HG03135 (cell line): ENCODE results near the gene FOXL3.

ENCODE experiments used
- ATAC-seq: cut with Tn5 transposase; IDR thresholded peaks from one replicate; pipeline ENCODE4 v1.9.1; 2021; ENCODE audit warnings: mild to moderate bottlenecking, moderate library complexity; ENCODE audit not compliant: unreplicated experiment

The FOXL3 gene

DNA sequence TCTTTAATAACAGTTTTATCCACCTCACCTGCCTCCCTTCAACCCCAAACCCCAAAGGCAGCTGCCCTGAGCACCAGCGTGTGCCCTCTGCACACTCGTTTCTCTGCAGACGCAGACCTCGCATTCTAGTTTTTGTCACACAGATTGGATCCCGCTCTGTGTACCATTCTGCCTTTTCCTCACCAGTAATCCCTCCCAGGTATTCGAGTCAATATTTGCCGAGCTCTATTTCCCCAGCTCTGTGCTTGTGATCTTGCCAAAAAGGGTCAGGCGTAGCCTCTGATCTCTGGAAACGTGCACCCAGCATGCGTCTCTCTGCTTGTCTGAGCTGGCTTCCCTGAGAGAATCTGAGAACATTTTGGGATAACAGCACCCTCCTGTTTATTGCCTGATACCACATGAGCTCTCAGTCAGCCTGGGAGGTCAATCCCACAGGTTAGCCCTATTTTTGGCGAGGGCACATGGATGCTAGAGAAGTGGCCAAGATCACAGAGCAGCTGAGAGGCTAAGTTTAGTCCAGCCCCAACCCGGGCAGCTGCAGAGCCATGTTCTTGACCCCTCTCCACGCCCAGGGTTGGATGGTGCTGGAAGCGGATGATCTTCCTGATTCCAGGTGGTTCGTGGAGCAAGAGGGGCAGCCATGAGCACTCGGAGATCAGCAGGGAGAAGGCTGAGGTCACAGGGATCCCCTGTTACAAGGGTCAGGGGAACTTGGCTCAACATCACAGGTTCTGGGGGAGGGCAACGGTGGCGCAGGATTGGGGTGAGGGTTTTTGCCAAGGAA lies 29.1 kb downstream of the FOXL3 start:
- ATAC-seq = no peak

DNA sequence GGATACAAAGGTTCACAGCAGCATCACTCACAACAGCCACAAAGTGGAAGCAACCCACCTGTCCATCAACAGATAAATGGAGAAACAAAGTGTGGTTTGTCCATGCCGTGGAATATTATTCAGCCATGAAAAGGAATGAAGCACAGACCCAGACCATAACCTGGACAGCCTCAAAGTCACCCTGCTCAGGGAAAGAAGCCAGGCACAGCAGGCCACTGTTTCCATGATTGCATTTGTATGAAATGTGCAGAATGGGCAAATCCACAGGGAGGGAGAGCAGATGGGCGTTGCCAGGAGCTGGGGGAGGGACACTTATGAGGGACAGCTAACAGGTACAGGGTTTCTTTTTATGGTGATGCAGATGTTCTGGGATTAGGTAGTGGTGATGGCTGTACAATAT lies 30.3 kb downstream of the FOXL3 start:
- ATAC-seq = no peak

DNA sequence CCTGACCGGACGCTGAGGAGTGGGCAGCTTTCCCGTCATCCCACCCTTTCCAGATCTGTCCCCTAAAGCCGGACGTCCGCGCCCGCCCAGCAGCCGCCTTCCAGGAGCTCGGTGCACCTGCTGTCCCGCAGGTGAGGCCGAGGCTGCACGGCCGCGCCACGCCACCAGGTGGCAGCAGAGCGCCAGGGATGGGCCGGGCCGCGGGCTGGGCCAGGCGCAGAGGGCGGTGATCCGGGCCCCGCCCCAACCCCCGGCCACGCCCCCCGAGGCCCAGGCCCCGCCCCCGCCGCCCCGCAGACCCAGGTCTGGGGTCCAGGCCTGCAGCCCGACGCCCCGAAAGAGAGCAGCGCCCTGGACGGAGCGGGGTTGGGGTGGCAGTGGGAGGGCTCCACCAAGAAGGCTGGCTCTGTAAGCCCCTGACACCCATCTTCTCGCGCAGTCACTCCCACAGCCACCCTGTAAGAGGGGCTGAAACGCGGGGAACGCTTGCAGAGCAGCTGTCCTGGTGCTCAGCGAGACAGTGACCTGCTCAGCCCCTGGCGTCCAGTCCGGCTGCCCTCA lies 32.2 kb downstream of the FOXL3 start:
- no peak for ATAC-seq

DNA sequence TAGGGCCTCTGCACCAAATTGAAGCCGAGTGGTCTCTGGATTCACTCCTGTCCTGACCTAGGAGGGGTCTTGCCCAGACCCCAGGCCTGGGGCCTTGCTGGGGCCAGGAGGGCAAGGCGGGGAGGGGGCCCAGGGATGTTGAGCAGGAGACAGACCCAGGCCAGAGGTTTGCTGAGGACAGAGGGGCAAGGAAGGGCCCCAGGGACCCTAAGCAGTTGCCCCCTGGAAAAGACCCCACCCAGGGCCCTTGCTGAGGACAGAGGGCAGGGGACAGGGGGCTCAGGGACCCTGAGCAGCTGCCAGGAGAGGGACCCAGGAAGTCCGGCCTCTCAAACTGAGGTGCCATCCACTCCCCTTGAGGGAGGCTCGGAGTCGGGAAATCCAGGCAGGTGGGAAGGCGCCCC lies 32.7 kb downstream of the FOXL3 start:
- ATAC-seq = no peak

DNA sequence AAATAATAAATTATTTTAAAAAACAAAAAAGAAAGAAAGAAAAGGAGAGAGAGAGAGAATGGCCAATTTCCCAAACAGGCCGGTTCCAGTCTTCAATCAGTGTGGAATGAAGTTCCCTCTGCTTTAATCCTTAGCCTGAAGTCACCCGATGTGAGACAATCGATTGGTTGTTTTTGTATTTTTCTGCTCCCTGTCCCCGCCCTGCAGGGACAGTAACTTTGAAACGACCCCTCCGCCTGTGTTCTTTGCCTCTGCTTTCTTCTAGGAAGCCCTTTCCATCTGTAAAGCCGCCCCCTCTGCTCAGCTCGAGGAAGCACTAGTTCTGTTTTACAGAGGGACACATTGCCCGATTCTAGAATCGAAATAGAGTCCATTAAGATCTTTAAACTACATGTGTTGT lies 33.4 kb downstream of the FOXL3 start:
- ATAC-seq = no peak

DNA sequence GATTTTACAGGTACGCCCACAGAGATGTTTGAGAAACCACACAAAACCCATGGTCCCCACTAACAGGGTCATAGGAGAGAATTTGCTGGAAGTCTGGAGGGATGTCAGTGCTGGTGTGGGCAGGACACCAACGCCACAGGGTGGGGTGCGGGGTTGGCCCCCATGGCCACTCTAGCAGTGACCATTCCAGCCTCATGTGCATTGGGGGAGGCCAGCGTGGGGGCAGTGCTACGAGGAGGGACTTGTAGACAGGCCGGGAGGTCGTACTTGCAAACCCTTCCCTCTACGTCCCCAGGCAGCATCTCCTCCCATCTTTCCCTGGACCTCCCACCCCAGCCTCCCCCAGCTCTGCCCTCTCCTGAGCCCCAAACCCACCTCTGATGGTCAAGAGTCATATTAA lies 34.0 kb downstream of the FOXL3 start:
- ATAC-seq = no peak

DNA sequence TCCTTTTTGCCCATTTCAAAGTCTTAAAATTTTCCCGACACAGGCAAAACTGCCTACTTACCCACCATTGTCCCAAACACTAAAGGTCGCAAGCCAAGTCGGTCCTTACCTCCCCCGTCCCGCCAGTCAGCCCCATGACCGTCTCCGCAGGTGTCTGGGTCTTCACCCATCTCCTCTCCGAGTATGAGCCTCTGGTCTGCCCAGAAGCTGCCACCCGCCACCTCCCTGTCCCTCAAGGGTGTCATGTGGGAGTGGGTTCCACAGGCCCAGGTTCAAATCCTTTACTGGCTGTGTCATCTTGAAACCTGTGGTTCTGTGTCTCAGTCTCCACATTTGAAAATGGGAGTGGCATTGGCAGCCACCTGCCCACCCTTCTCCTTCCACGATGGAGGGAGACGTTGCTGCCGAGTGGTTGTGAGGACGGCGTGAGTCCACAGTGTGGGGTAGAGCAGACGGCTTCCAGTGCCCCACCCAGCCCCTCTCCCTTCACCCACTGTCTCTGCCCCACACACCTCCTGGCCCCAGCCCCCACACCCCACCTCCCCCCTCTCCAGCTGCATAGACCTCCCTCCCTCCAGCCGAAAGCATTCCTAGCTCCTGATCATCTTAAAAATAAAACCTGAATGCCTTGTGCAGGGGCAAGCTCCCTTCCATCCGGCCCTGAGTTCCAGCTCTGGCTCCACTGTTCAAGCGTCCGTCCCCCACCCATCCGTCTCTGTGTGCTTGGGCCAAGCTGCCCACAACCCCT lies 35.3 kb downstream of the FOXL3 start:
- no peak for ATAC-seq

DNA sequence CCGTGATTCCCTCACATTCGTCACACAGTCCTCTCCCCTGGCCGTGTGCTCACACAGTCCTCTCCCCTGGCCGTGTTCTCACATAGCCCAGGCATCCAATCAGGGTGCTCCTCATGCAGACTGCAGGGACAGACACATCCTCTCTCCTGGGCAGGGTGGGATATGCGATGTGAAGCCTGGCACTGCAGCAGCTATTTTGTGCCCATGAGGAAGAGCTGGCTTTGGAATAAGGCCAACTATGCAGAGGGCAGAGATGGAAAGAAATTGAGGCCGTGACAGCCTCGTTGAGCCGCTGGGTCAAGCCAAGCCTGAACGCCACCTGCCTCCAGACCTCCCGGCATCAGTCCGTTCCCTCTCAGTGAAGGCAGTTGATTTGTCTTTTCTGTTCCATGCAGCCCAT lies 35.8 kb downstream of the FOXL3 start:
- no peak for ATAC-seq

DNA sequence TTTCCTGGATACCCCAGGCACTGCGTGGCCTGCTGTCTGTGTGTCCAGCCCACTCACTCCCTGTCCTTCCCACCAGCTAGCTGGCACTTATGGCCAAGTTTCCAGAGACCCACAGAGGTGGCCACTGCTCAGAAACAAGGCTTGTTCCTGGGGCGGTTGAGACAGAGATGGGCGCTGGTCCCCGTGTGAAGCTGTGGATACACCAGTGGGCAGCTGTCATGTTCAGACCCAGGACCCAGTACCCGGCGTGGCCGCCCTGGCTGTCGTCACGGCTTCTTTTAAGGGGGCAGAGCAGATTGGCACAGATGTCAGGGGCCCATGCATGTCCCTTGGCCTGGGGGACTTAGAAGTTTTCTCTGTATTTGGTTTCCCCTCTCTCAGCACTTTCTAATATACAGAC lies 36.3 kb downstream of the FOXL3 start:
- ATAC-seq = no peak

DNA sequence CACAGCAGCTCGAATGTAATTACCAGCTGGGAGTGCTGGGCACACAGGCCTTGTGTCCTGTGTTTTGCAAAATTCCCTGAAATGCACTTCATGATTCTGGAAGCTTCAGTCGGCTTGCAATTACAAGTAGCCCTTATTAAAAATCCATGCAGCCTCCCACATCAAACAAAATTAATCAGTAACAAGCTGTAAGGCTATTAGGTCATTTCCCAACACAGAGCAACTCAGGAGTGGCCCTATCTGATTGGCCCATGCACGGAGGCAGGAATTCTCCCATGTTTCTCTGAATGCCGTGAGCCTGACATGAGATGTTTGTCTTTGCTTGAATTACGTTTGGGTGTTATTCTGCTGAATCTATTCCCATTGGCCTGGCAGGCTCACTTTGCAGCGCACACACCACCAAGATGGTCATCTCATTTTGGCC lies 36.9 kb downstream of the FOXL3 start:
- no peak for ATAC-seq

DNA sequence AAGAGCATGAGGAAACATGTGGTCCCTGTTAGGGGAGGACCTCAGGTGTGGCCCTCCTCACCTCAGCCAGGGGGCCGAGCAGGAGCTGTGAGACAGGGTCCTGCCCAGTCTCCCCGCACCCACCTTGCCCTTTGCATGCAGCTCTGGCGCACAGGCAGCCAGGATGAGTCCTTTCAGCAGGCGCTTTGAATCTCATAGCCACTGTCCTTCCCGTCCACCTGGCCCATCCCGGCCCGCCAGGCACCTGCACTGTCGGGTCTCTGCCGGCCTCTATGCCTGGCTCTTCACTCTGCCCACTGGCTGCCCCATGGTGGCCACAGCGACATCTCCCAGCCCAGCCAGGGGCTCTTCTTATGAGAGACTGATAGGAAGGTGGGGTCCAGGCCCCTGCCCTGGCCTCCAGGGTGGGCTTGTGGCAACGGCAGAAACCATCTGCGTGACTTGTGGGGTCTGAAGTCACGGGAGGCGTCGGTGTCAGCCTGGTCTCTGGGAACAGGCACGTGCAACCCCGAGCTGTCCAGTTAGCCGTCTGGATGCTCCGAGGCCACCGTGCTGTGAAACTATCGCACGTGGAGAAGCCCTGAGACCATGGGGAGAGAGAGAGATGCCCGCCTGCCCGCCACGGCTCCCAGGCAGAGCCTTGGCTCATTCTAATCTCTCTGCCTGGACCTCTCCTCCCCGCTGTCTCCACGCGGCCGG lies 37.4 kb downstream of the FOXL3 start:
- ATAC-seq = no peak

DNA sequence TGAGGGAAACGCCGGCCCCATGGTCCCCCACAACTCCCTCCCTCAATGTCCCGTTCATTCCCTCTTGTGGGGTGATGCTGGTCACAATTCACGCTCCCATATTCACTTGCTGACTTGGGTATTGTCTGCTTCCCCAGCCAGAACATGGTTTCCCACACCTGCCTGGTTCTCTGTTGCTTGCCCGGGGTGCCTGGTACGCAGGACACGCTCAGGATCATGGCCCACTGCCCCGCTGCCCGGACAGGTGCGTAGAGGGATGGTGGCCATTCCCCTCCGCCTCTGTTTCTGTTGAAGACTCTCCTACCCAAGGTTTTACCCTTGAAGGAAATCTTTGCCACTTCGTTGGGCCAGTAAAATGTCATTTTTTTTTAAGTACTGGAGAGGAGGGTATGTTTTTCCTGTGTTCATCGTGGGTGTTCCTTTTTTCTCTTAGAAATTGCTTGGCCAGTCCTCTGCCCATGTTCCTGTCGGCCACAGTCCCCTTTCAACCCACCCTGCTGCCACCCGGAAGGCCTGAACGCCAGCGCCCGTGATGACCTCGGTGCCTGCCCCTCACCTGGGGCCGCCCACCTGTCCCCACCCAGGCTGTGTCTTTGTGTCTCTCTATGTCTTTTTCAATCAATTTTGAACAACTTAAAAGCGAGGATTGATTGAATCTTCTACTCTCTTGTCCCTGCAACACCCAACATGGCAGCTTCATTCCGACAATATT lies 38.2 kb downstream of the FOXL3 start:
- no peak for ATAC-seq

DNA sequence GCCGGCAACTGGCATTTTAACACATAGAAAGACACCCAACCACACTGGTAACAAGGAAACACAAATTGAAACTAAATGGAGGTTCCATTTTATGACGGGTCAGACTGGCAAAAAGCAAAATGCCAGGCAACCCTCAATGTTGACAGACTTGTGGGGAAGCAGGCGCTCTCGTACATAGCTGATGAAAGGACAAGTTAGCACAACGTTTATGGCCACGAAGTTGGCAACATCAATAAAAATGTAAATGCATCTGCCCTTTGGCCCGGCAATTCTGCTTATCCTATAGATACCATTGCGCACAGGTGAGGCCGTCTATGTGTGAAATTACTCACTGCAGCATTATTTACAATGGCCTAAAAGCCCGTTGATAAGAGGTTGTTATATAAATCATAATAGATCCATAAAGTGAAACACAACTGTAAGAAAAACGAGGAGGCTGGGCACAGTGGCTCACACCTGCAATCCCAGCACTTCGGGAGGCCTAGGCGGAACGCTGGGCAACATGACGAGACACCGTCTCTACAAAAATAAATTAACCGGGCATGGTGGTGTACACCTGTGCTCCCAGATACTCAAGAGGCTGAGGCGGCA lies 39.8 kb downstream of the FOXL3 start:
- ATAC-seq = no peak

DNA sequence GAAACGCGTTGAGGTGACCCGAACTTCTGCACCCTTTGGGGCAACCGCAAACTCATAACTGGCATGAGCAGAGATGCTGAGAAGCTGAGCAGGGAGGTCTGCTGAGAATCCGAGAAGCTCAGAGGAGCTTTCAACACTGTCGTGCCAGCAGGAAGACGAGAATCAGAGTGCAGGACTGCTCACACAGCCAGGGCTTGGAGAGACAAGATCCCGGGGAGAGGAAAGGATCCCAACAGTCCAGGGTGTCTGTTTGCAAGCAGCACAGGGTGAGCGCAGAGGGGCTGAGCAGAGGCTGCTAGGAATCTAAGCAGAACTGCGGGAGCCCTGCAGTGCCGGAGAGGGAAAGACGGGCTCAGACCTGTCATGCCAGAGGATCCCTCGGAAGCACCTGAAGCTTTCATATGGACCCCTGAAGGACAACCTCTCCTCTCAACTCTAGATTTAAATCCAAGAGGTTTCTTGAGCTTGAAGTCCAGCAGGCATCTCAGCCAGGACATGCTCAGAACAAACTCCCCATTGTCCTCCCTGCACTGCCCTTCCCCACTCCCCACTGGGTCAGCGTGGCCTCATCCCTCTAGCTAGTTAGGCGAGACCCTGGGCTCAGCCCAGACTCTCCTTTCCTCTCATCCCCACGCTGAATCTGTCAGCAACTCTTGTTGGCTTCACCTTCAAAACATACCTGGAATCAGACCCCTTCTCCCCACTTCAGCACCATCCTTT lies 40.7 kb downstream of the FOXL3 start:
- no peak for ATAC-seq

DNA sequence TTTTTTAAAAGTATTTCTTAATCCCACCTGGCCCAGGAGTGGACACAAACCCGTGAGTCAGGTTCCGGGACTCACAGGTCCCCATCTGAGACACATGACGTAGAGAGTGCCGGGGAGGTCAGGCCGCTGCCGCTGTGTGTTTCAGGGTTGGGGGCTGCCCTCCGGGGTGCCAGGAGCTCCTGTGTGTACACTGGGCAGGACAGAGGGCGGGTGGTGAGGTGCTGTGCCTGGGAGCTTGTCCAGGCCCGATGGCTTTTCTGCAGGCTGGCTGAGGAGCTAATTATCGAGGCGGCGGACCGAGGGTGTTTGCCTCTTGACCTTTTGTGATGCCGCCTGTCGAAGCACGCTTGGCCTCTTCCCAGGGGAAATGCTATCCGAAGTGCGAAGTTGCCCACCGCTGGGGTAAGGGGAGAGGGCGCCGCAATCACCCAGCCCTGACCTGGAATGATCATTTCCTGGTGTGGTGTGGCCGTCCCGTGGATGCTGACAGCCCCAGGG lies 42.1 kb downstream of the FOXL3 start:
- ATAC-seq = no peak

DNA sequence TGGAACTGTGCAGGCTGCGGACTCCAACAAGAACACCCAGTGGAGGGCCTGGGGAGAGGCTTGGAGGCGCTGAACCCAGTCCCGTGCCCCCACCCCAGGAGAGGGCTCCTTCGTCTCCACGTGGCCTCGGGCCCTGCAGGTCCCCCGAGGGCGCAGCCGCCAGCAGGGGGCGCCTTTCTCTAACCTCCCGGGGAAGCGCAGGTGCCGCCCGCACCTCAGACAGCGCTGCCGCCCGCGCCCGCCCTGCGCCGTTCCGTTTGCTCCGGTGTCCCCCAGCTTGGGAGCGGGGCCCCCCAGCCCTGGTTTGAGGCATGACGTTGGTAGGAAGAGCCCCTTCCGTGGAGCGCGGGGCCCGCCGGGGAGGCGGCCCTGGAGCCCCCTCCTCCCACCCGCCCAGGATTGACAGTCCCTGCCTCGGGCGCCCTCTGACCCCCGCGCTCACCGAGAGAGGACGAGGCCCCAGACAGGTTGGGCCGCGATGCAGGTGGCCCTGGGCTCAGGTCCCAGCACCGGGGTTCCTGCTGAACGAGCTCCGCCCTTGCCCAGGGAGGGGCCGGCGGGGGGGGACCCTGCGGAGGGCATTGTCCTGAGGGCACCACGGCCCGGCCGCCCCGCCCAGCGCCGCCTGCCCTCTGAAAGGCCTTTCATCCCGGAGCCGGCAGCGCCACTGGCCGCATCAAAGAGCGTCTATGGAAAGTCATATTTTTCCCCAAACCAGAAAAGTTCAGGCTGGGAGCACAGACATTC lies 42.8 kb downstream of the FOXL3 start:
- ATAC-seq = no peak

DNA sequence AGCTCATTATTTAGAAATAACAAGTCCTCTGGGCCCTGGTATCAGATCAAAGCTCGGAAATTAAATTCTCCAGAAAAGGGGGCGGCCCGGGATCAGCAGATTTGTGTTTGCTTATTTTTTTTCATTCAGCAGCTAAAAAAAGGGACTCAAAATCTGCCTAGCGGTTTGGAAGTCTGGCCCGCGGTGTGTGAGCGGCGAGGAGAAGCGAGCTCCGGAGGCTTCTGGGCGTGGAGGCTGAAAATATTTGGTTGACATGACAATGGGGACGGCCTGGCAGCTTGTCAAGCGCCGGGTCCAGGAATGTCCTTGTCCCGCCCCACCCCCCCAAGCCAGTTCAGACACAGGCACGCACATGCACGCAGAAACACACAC lies 43.4 kb downstream of the FOXL3 start:
- no peak for ATAC-seq

DNA sequence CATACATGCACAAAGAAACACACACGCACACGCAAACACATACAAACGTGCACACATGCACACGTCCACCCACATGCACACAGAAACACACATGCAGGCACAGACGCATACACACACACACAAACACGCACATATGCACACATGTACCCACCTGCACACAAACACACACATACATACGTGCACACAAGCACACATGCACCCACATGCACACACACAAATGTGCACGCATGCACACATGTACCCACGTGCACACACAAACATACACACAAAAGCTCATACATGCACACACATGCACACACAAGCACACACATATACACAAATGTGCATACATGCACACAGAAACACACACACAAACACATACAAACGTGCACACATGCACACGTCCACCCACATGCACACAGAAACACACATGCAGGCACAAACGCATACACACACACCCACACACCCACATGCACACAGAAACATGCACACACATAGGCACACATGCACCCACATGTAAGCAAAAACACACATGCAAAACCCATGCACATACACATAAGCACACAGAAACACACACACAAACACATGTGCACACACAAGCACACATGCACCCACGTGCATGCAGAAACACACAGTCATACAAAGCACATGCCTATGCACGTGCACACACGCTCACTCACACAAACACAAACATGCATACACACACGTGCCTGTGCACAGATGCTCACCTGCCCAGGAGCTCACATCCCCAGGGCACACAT lies 44.8 kb downstream of the FOXL3 start:
- ATAC-seq = no peak
